ENCODE measurements around the gene TMEM132A. TPM values are rescaled to one million over a fixed set of nuclear protein-coding genes. Genes with fewer than 3 reads are reported as not detected.

The TMEM132A gene
- polyA plus RNA-seq, 2 of the 4 experiments (the other 2 are of a cell fraction): 18.1 to 88.0 TPM

DNA sequence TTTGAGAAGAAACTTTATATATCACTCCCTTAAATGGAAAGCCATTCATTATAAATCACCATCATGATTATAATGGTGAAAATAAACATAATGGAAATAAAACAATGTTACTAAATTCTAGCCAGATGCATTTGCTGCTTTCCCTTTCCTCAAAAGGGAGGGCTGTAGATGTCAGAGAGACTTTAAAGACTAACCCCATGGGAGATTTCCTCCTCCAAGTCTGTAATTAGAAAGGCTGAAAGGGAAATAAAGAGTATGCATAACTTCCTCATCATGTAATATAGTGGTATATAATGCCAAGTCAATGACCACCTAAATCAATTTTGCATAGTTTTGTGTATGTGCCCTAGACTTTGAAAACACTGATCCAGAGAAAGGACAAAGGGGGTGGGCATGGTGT is 53.6 kb downstream of the TMEM132A start:
- POLR2A ChIA-PET: no interaction called here
- FAIRE-seq (no peak), ATAC-seq (no peak), DNase-seq (ENCODE audit: low read depth in 1 of 2, low spot score in 1 of 2) (no peak)
- no peak overlapping the region for H3K4me2 ChIP-seq
- CTCF ChIA-PET: interaction anchor here (1.0 to 1.2 kb wide), 2 partner anchors 147 to 151 kb away, joined by 3 to 4 read pairs; no protein-coding TSS in a partner anchor
- no peak overlapping the region for H3K27ac ChIP-seq
- H3K4me3 ChIP-seq: no peak overlapping the region
- TF ChIP-seq RCOR1 (IDR thresholded peaks at IDR 0.05; ENCODE audit: low read depth, low read length) (no peak), CEBPB (IDR thresholded peaks at IDR 0.05) (no peak), ZFP36 (IDR thresholded peaks at IDR 0.05; ENCODE audit: borderline replicate concordance, partially characterized antibody) (no peak), EHF (CRISPR knock-in tag; IDR thresholded peaks at IDR 0.05) (no peak), ZSCAN20 (CRISPR knock-in tag; IDR thresholded peaks at IDR 0.05) (no peak), TP53 (CRISPR knock-in tag; IDR thresholded peaks at IDR 0.05) (no peak), KDM5A (IDR thresholded peaks at IDR 0.05) (no peak), MAFK (IDR thresholded peaks at IDR 0.05; ENCODE audit: partially characterized antibody) (no peak), GATA3 (IDR thresholded peaks at IDR 0.05; ENCODE audit: borderline replicate concordance) (no peak)
- TF ChIP-seq, protein P1, sequence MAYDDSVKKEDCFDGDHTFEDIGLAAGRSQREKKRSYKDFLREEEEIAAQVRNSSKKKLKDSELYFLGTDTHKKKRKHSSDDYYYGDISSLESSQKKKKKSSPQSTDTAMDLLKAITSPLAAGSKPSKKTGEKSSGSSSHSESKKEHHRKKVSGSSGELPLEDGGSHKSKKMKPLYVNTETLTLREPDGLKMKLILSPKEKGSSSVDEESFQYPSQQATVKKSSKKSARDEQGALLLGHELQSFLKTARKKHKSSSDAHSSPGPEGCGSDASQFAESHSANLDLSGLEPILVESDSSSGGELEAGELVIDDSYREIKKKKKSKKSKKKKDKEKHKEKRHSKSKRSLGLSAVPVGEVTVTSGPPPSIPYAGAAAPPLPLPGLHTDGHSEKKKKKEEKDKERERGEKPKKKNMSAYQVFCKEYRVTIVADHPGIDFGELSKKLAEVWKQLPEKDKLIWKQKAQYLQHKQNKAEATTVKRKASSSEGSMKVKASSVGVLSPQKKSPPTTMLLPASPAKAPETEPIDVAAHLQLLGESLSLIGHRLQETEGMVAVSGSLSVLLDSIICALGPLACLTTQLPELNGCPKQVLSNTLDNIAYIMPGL (CRISPR knock-in tag; IDR thresholded peaks at IDR 0.05; ENCODE audit: borderline replicate concordance): no peak
- TF ChIP-seq, protein P2, sequence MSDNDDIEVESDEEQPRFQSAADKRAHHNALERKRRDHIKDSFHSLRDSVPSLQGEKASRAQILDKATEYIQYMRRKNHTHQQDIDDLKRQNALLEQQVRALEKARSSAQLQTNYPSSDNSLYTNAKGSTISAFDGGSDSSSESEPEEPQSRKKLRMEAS (IDR thresholded peaks at IDR 0.05): no peak
- TF ChIP-seq, protein P3, sequence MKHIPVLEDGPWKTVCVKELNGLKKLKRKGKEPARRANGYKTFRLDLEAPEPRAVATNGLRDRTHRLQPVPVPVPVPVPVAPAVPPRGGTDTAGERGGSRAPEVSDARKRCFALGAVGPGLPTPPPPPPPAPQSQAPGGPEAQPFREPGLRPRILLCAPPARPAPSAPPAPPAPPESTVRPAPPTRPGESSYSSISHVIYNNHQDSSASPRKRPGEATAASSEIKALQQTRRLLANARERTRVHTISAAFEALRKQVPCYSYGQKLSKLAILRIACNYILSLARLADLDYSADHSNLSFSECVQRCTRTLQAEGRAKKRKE (CRISPR knock-in tag; IDR thresholded peaks at IDR 0.05; ENCODE audit: low read depth): no peak
- H3K9me3 ChIP-seq: no peaks in the 10 kb centered on the region
- no peaks in the 10 kb centered on the region for H3K4me1 ChIP-seq

DNA sequence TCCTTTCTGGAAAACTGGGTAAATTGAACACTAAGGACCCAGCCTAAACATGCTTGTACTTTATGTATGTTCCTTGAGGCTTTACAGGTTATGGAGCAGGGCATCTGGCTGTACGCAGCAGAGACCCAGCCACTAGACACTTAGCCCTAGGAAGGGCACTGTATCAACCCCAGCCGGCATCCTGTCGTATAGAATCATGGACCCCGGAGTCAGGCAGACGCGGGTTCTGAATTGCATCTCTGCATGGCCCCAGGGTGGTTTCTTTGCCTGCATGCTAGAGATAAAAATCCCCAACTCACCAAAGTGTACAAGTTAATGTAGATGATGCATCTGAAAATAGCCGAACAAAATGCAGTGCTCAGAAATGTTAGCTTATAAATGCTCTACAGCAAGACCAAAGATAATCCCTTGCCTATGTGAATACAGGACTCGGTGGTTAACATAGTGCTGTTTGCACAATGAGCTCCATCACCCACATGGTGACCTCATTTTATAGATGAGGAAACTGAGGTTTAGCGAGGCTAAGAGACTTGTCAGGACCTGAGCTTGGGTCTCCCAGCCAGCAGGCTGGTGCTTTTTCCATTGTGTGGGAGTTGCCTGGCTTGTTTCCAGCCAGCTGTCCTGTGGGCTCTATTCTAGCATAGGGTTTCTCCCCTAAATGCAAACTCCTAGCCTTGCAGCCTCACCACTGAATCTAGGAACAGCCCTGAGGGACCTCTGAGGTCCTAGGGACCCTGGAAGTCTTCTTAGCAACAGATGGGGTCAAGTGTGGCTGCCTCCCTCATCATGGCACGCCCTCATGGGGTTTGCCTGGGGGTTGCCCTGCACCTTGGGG is 54.5 kb downstream of the TMEM132A start:
- TF ChIP-seq ZSCAN20 (CRISPR knock-in tag; IDR thresholded peaks at IDR 0.05): no peak
- TF ChIP-seq, protein P4, sequence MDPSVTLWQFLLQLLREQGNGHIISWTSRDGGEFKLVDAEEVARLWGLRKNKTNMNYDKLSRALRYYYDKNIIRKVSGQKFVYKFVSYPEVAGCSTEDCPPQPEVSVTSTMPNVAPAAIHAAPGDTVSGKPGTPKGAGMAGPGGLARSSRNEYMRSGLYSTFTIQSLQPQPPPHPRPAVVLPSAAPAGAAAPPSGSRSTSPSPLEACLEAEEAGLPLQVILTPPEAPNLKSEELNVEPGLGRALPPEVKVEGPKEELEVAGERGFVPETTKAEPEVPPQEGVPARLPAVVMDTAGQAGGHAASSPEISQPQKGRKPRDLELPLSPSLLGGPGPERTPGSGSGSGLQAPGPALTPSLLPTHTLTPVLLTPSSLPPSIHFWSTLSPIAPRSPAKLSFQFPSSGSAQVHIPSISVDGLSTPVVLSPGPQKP (IDR thresholded peaks at IDR 0.05; ENCODE audit: low read depth, low read length): no peak
- TF ChIP-seq HDAC2 (IDR thresholded peaks at IDR 0.05): no peak
- no peak for TF ChIP-seq RFX5 (IDR thresholded peaks at IDR 0.05)
- no peak for TF ChIP-seq ZFP36 (IDR thresholded peaks at IDR 0.05; ENCODE audit: borderline replicate concordance, partially characterized antibody)
- TF ChIP-seq CBX8 (IDR thresholded peaks at IDR 0.05): no peak
- TF ChIP-seq EP300 (IDR thresholded peaks at IDR 0.05): no peak
- TF ChIP-seq MYC (IDR thresholded peaks at IDR 0.05; ENCODE audit: borderline replicate concordance, low read length): no peak
- TF ChIP-seq, protein P5, sequence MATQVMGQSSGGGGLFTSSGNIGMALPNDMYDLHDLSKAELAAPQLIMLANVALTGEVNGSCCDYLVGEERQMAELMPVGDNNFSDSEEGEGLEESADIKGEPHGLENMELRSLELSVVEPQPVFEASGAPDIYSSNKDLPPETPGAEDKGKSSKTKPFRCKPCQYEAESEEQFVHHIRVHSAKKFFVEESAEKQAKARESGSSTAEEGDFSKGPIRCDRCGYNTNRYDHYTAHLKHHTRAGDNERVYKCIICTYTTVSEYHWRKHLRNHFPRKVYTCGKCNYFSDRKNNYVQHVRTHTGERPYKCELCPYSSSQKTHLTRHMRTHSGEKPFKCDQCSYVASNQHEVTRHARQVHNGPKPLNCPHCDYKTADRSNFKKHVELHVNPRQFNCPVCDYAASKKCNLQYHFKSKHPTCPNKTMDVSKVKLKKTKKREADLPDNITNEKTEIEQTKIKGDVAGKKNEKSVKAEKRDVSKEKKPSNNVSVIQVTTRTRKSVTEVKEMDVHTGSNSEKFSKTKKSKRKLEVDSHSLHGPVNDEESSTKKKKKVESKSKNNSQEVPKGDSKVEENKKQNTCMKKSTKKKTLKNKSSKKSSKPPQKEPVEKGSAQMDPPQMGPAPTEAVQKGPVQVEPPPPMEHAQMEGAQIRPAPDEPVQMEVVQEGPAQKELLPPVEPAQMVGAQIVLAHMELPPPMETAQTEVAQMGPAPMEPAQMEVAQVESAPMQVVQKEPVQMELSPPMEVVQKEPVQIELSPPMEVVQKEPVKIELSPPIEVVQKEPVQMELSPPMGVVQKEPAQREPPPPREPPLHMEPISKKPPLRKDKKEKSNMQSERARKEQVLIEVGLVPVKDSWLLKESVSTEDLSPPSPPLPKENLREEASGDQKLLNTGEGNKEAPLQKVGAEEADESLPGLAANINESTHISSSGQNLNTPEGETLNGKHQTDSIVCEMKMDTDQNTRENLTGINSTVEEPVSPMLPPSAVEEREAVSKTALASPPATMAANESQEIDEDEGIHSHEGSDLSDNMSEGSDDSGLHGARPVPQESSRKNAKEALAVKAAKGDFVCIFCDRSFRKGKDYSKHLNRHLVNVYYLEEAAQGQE (IDR thresholded peaks at IDR 0.05): no peak
- TF ChIP-seq ZC3H11A (IDR thresholded peaks at IDR 0.05): no peak
- no peak for TF ChIP-seq RARB (CRISPR knock-in tag; IDR thresholded peaks at IDR 0.05)
- Histone ChIP-seq H3K4me2 (no peak overlapping the region), H3K9me3 (no peaks in the 10 kb centered on the region), H3K4me1 (no peaks in the 10 kb centered on the region), H3K4me3 (no peak overlapping the region), H3K27ac (no peak overlapping the region)
- FAIRE-seq: no peak
- CTCF ChIA-PET: interaction anchor here (0.9 kb wide), 2 partner anchors 10 to 13 kb away, joined by 5 to 6 read pairs; no protein-coding TSS in a partner anchor
- DNase-seq (ENCODE audit: low read depth in 1 of 2, low spot score in 1 of 2): no peak
- POLR2A ChIA-PET: no interaction called here
- no peak for ATAC-seq
- 65% methylated on average over 10 of the region's 10 CpGs for WGBS (ENCODE audit: missing lambda C conversion rate)

Data from A549 (cell line).